DOHH2 (cell line): ENCODE results near the gene LRP4.
A peak's percentile ranks its signal among the peaks of the same experiment; 100 is the strongest.

Experiments used
- H3F3A ChIP-seq: fragments of 200-600 bp; sonication (generic), shearing (Covaris generic); 2 replicates; pipeline ENCODE4 v1.6.0; 2016; ENCODE audit warnings: antibody characterized with exemption, mild to moderate bottlenecking; ENCODE audit not compliant: control insufficient read depth, insufficient read depth
- H3K27ac ChIP-seq: fragments of 200-600 bp; sonication (generic); 2 replicates; pipeline ENCODE4 v1.5.1; 2014; ENCODE audit warnings: low read depth, mild to moderate bottlenecking, low read length, moderate library complexity
- H3K27me3 ChIP-seq: fragments of 200-600 bp; sonication (generic); 2 replicates; pipeline ENCODE4 v1.6.1; 2014; ENCODE audit warnings: mild to moderate bottlenecking, low read length, mixed read lengths; ENCODE audit not compliant: control insufficient read depth
- H3K36me3 ChIP-seq: fragments of 200-600 bp; sonication (generic); 2 replicates; pipeline ENCODE4 v1.6.1; 2014; ENCODE audit warnings: mild to moderate bottlenecking, low read length, moderate library complexity, mixed read lengths; ENCODE audit not compliant: control insufficient read depth
- H3K4me1 ChIP-seq: fragments of 200-600 bp; sonication (generic); 2 replicates; pipeline ENCODE4 v1.6.1; 2014; ENCODE audit warnings: mild to moderate bottlenecking, low read length, mixed read lengths; ENCODE audit not compliant: control insufficient read depth
- H3K4me2 ChIP-seq: fragments of 200-600 bp; sonication (generic); 2 replicates; pipeline ENCODE4 v1.6.0; 2014; ENCODE audit warnings: mild to moderate bottlenecking, low read length, moderate library complexity
- H3K4me3 ChIP-seq: fragments of 200-600 bp; sonication (generic); 2 replicates; pipeline ENCODE4 v1.5.1; 2014; ENCODE audit warnings: mild to moderate bottlenecking, low read length, mixed read lengths
- H3K79me2 ChIP-seq: fragments of 200-600 bp; sonication (generic); 2 replicates; pipeline ENCODE4 v1.6.1; 2014; ENCODE audit warnings: mild to moderate bottlenecking, low read length, mixed read lengths; ENCODE audit not compliant: control insufficient read depth
- H3K9me2 ChIP-seq: fragments of 200-600 bp; sonication (generic); replicated peaks from 2 replicates; pipeline ENCODE4 v1.6.1; 2014; ENCODE audit warnings: mild to moderate bottlenecking, low read length, mixed read lengths; ENCODE audit not compliant: control insufficient read depth
- H3K9me3 ChIP-seq: fragments of 200-600 bp; sonication (generic); 2 replicates; pipeline ENCODE4 v1.6.1; 2014; ENCODE audit warnings: antibody characterized with exemption, low read length, mixed read lengths; ENCODE audit not compliant: control insufficient read depth, insufficient read depth
- H4K20me1 ChIP-seq: fragments of 200-600 bp; sonication (generic); 2 replicates; pipeline ENCODE4 v1.6.0; 2014; ENCODE audit warnings: low read depth, mild to moderate bottlenecking, antibody characterized with exemption, low read length, moderate library complexity; ENCODE audit not compliant: control insufficient read depth, insufficient read depth
- CTCF ChIP-seq: fragments of 200-600 bp; sonication (generic); IDR thresholded peaks from one replicate; pipeline ENCODE4 v1.5.1; 2014; ENCODE audit warnings: antibody characterized with exemption, mild to moderate bottlenecking, low read depth, low read length; ENCODE audit not compliant: poor library complexity, severe bottlenecking
- EZH2phosphoT487 ChIP-seq: fragments of 200-600 bp; sonication (generic); IDR thresholded peaks from 2 replicates; pipeline ENCODE4 v1.6.1; 2017; ENCODE audit warnings: borderline replicate concordance, mild to moderate bottlenecking, antibody characterized with exemption, low read length, moderate library complexity, mixed read lengths

The LRP4 gene

GRCh38 chr11:46920755-46921154 lies 2.4 kb upstream of the LRP4 start:
- no peaks in the 10 kb centered on the region for H4K20me1 ChIP-seq
- peaks cover 16% of the 10 kb centered on the region for H3K27me3 ChIP-seq
- H3F3A ChIP-seq, result peaks cover 5% of the 10 kb centered on the region
- TF ChIP-seq CTCF (no peak), EZH2phosphoT487 (no peak)
- H3K4me3 ChIP-seq, result no peak overlapping the region
- peaks cover 38% of the 10 kb centered on the region for H3K4me1 ChIP-seq
- no peak overlapping the region for H3K27ac ChIP-seq
- no peaks in the 10 kb centered on the region for H3K36me3 ChIP-seq
- H3K9me3 ChIP-seq, result no peaks in the 10 kb centered on the region
- no peak overlapping the region for H3K4me2 ChIP-seq
- H3K9me2 ChIP-seq, result no peaks in the 10 kb centered on the region
- no peaks in the 10 kb centered on the region for H3K79me2 ChIP-seq

- Histone ChIP-seq H3K9me2 (no peaks in the 10 kb centered on the region), H3K4me1 (peaks cover 45% of the 10 kb centered on the region), H3K79me2 (no peaks in the 10 kb centered on the region), H3K4me2 (peak overlapping the region; percentile 97), H4K20me1 (no peaks in the 10 kb centered on the region), H3K27me3 (peaks cover 19% of the 10 kb centered on the region), H3F3A (peaks cover 5% of the 10 kb centered on the region), H3K4me3 (peak overlapping the region; percentile 81), H3K36me3 (no peaks in the 10 kb centered on the region), H3K9me3 (no peaks in the 10 kb centered on the region), H3K27ac (peak overlapping the region; percentile 1; the same call in 1 of the 2 replicates)
- no peak for TF ChIP-seq CTCF
- TF ChIP-seq EZH2phosphoT487, result no peak
These were observed 601 bp upstream of the LRP4 start for GRCh38 chr11:46918788-46919513.

GRCh38 chr11:46917762-46918082 lies 628 bp downstream of the LRP4 start:
- Histone ChIP-seq H3K79me2 (no peaks in the 10 kb centered on the region), H3F3A (peaks cover 5% of the 10 kb centered on the region), H3K27me3 (peaks cover 19% of the 10 kb centered on the region), H3K9me3 (no peaks in the 10 kb centered on the region), H3K4me2 (peak overlapping the region; percentile 86), H4K20me1 (no peaks in the 10 kb centered on the region), H3K4me1 (peaks cover 46% of the 10 kb centered on the region), H3K36me3 (no peaks in the 10 kb centered on the region), H3K4me3 (peak overlapping the region; percentile 81), H3K9me2 (no peaks in the 10 kb centered on the region), H3K27ac (no peak overlapping the region)
- no peak for TF ChIP-seq CTCF
- TF ChIP-seq EZH2phosphoT487, result no peak
